22Rv1 (cell line): ENCODE data around the gene WAPL.

ENCODE experiments used
- ZFX ChIP-seq: fragments of 450-650 bp; IDR thresholded peaks from 2 replicates; pipeline ENCODE4 v1.6.1; 2017; ENCODE audit warnings: antibody characterized with exemption, borderline replicate concordance
- TF ChIP-seq, protein P1 (sequence below): fragments of 450-650 bp; IDR thresholded peaks from 2 replicates; pipeline ENCODE4 v1.5.1; 2017; ENCODE audit warnings: mild to moderate bottlenecking

- TF ChIP-seq, protein P1, sequence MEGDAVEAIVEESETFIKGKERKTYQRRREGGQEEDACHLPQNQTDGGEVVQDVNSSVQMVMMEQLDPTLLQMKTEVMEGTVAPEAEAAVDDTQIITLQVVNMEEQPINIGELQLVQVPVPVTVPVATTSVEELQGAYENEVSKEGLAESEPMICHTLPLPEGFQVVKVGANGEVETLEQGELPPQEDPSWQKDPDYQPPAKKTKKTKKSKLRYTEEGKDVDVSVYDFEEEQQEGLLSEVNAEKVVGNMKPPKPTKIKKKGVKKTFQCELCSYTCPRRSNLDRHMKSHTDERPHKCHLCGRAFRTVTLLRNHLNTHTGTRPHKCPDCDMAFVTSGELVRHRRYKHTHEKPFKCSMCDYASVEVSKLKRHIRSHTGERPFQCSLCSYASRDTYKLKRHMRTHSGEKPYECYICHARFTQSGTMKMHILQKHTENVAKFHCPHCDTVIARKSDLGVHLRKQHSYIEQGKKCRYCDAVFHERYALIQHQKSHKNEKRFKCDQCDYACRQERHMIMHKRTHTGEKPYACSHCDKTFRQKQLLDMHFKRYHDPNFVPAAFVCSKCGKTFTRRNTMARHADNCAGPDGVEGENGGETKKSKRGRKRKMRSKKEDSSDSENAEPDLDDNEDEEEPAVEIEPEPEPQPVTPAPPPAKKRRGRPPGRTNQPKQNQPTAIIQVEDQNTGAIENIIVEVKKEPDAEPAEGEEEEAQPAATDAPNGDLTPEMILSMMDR, result no peak
- TF ChIP-seq ZFX, result no peak
Measured at GRCh38 chr10:86508217-86508616, 13.4 kb downstream of the WAPL start.
